ENCODE results near the gene EPAS1. TPM values are rescaled to one million over a fixed set of nuclear protein-coding genes. Genes with fewer than 3 reads are reported as not detected.
A peak's percentile ranks its signal among the peaks of the same experiment; 100 is the strongest.

The EPAS1 gene
- total RNA-seq, 1 experiment from 2014 or later = 12.3 TPM

DNA sequence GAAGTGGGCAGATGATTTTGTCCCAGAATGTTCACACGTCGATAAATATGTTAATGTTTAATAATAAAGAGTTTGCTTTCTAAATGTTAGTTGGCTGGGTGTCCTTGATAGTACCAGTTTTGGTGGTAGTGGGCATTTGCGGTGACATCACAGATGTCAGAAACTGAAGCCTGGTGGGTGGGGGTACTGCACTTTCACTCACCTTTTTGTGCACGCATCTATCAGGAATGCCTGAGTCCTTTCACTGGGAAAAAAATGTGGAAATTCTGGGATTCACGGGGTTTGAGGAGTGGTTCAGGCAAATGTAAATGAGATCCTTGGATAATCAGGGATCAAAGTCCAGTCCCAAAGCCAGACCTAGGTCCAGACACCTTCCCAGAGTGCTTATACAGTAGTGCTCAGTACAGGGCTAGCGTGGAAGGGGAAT, 3.2 kb downstream of the EPAS1 start:
- no peak for DNase-seq (ENCODE audit: low read depth)

DNA sequence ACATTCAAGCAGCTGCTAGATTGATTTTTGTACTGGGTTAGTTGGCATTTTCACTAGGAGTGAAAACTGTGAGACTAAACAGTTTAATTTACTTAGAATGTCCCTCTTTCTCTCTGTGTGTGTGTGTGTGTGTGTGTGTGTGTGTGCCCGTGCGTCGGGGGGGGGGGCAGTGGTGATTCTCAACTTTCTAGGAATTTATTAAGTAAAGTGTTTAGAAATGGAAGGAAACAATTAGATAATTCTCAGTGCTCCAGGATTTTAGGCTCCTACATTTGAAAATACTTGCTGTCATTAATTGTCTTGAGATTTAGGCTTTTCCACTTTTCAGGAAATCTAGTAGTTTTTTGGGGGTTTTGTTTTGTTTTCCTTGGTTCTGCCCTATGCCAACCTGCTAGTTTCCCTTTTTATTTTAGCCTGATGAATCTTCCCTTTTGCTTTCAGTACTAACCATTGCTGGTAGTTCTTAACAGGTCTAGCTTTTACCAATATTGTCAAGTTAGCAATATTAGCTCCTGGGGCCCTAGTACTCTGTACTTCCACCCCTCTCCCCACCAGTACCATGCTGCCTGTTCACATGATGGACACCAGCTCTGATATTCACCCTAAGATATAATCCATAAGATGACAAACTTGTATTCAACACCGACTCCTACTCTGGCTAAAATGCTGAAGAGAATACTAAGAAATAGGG, 4.9 kb downstream of the EPAS1 start:
- no peak for DNase-seq (ENCODE audit: low read depth)

- no peak for DNase-seq (ENCODE audit: low read depth)
Measured at GRCh38 chr2:46303233-46303632, 6.0 kb downstream of the EPAS1 start.

DNA sequence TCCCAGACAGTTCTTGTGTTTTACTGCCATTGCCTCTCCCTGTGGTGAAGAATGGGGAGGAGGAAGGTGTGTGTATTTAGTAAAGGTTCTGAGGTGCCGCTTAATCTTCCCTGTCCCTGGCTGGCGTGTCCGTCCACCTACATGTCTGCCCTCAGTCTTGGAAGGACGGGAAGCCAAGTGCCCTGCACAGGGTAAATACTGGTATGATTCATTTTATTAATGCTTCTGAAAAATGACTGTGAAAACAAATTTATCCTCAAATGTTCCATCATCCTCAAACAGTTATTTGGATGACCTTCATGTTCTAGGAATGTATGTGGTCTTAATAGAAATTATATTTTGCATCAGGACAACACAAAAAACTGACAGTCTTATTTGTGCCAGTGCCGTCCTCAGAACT, 6.6 kb downstream of the EPAS1 start:
- DNase-seq (ENCODE audit: low read depth) = no peak

GRCh38 chr2:46304635-46305034, 7.4 kb downstream of the EPAS1 start:
- no peak for DNase-seq (ENCODE audit: low read depth)

- no peak for DNase-seq (ENCODE audit: low read depth)
Measured at GRCh38 chr2:46305187-46305586, 8.0 kb downstream of the EPAS1 start.

DNA sequence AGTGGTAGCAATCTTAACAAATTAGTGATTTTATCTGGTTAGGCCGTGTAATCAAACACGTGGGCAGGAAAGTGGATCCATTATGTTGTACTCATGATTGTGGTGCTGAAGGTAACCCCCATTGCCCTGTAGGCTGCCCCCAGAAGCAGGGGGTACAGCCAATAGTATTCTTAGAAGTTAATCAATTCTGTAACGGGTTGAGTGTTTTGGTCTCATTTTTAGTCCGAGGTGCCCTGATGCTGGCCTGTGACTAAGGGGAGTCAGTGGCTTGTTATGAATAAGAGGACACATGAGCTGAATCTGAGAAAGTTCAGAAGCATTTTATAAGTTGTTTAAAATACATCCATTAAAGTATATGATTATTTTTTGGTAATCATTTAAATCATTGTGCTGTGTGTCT, 8.6 kb downstream of the EPAS1 start:
- DNase-seq (ENCODE audit: low read depth) = no peak

DNA sequence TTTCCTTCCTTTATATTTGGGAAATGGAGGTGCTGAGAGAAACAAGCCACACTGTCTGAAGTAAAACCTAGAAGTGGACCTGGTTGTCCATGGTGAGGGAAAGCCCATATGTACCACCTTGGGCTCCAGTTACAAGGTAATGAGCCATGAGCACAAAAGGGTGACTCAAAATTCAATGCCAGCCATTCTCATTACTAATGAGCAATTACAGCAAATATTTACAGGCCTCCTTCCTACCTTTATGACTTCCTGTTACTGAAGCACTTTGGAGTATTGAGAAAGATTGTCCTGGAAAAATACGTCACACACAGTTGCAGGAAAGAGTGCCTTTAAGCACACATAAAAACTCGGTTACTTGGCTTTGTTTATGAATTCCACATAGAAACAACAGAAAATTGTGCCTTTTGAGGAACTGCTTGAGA, 9.1 kb downstream of the EPAS1 start:
- DNase-seq (ENCODE audit: low read depth) = no peak

DNA sequence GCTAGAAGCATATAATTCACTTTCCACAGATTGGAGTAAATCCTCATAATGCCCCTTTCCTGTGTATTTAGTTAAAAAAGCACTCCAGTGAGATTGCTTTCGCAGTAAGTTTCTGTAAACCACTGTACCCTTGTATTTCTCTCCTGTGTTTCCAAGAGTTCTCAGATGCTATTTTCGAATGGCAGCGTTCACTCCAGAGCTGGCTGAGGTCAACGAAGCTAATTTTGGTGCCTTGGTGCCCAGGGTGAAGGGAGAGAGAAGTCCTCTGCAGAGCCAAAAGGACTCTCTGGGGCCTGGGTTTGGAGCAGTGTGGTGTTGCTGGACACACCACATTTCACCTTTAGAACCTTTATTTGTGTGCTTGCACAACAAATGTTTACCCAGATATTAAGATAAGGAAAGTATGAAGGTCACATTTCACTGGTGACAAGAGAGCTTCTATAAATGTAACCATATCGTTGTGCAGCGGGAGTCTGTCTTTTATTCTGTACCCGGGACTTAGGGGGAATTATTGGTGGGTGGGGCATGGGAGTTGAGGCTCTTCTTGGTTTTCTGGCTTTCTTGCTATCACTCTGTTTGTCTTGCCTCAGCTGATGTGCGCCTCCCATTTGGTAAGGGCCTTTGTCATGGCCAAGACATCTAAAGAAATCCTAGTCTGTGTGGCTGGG, 9.9 kb downstream of the EPAS1 start:
- no peak for DNase-seq (ENCODE audit: low read depth)

DNA sequence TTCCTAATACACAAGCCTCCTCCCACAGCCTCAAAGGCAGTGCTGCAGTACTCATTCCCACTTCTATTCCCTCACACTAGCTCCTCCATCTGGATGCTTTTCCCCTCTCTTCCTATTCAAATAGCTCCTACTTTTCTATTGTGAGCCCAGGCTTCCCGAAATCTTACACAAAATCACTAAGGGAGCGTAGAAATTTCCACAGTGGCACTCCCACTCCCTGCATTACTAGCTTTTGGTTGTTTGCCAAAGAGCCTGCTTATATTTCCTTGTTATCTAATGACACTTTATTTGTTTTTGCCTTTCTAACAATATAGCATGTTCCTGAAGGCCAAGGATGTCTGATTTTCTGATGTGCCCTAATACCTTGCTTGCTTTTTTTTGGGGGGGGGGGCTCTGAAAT, 10.9 kb downstream of the EPAS1 start:
- no peak for DNase-seq (ENCODE audit: low read depth)

DNA sequence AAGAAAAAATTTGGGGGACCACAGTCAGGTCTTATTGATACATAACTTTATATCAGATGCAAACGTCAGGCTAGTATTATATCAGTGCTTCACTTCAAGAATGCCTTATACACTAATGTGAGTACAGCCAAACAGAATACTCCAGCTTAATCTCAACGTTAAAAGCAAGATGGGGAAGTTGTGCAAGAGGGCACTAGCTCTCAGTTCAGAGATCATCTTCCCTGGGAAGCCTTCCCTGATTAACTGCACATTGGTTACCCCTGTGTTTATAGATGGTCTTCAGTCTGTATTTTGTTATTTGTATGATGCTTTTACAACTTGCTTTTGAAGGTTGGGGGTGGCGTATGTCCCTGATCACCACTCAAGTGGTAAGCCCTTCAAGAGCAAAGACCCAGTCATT, 11.4 kb downstream of the EPAS1 start:
- DNase-seq (ENCODE audit: low read depth) = no peak

DNA sequence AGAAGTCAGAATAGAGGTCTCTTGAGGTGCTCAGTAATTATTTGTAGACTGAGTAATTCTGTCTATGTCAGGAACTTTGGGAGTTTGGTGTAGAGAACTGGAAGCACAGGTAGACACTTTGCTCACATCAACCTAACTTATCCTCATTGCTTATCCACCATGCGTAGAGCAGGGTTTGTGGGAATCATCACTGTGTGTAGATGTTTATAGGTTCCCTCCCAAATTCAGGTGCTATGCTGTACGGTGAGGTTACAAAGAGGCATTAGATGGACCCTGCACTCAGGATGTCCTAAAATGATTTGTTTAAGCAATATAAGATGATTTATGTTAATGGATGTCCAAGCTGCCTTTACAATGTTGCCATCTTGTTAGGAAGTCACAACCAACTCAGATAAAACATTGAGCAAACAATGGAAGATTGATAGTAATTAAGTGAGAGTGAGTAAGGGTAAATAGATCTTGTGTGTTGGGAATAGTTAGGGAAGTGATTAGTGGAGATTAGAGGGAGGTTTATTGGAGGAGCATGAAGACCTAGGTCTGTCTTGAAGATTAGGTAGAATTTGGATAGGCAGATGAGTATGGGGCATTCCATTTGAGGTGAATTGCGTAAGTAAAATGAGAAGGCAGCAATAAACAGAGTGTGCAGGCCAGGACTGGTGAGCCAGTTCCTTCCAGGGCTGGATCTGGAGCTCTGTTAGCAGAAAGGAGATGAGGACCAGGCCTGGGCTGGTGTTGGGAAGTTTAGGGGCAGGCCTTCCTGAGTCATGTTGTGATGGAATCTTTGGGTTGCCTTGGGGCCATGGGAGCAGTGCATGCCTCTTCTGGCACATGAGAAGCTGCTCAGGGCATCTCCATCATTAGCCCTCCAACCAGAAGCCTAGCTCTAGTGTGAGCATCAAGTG, 12.1 kb downstream of the EPAS1 start:
- peak; percentile 70 for DNase-seq (ENCODE audit: low read depth)

GRCh38 chr2:46310446-46310845, 13.2 kb downstream of the EPAS1 start:
- DNase-seq (ENCODE audit: low read depth) = no peak

- DNase-seq (ENCODE audit: low read depth) = no peak
Measured at GRCh38 chr2:46311651-46312223, 14.5 kb downstream of the EPAS1 start.

GRCh38 chr2:46313063-46313462, 15.9 kb downstream of the EPAS1 start:
- no peak for DNase-seq (ENCODE audit: low read depth)

DNA sequence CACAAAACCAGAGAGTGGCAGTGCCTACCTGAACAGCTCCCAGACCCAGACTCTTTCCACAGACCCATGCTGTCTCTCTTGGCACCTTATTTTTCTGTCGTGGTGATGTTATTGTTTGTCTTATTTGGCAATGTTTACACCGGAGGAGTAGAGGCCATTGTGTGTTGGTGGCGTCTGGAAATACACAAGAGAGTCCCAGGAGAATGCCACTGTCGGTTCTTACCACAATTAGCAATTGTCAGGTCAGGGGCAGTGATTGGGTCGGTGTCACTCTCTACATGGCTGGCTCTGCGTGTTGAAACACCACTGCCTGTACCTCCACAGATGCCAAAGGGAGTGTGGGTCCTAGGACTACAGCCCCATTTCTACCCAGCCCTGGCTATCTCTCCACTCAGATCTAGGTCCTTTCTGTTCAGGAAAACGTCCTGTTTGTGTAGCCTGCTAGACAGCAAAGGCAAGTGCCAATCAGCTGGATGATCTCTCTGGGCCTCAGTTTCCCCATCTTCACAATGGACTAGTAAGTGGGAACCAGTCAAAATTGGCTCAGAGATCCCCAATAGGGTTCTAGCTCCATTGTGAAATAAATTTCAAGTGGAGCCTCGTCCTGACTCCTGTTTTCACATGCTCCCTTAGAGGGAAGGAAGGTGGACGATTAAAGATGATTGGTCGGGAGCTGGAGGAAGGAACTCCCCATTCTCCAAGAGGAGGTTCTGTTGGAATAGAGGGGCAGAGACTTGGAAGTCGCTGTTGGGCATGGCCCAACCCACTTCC, 17.0 kb downstream of the EPAS1 start:
- DNase-seq (ENCODE audit: low read depth) = no peak

DNA sequence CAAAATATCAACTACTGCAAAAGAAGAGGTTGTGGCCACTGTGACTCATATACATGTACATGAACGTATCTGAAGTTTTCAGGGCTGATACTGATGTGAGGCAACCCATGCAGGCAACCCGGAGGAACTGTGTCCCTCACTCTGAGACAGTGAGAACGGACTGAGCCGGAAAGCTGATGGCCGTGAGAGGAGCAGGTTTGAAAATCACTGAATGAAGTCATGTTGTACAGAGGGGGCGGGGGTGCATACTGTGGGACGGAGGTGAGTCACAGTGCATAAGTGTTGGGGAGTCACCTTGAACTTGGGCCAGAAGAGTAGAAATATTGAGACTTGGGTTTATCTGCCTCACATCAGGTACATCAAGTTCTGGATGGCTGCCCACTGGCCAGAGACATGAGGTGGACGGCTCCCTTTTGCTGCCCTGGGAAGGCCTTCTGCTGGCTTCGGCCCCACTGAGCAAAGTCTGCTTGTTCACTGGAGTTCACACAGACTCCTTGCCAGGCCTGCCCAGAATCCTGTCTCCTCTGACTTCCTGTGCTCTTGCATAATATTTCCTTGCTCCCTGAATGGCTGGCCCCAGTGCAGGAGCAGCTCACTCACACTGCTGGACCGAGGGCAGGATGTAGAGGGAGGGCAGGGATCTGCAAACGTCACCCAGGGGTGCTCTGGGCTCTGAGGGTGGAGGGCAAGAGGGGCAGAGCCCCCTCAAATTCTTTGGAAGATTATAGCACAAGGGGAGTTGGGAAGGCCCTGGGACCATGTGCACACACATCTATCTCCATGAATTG, 18.1 kb downstream of the EPAS1 start:
- peak; percentile 97 for DNase-seq (ENCODE audit: low read depth)

DNA sequence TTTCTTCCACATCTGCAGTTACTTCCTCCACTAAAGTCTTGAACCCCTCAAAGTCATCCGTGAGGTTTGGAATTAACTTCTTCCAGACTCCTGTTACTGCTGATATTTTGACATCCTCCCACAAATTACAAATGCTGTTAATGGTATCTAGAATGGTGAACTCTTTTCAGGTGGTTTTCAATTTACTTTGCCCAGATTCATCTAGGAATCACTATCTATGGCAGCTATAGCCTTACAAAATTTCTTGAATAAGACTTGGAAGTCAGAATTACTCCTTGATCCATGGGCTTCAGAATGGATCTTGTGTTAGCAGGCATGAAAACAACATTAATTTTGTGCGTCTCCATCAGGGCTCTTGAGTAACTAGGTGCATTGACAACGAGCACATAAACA, 19.9 kb downstream of the EPAS1 start:
- no peak for DNase-seq (ENCODE audit: low read depth)

GRCh38 chr2:46318579-46319460, 21.6 kb downstream of the EPAS1 start:
- no peak for DNase-seq (ENCODE audit: low read depth)

DNA sequence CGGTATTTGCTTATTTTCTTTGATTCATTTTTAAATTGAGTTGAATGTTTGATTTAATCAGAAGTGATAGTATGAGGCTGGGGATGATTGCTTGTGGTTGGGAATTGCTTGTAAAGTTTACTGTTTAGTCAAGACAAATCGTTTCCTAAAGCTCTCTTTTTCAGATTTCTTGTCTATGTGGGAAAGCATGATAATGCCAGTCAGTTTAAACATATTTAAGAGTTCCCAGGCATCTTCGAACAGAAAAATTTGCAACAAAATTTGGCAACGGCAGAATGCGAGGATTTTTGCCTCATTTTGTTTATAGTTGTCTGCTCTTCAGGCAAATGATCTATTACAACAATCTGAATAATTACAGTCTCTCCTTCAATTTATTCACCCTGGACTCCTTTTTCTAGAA, 22.5 kb downstream of the EPAS1 start:
- no peak for DNase-seq (ENCODE audit: low read depth)
